HepG2 (cell line): Measurements from ENCODE around the gene ARHGEF12. TPM values are rescaled to one million over a fixed set of nuclear protein-coding genes. Genes with fewer than 3 reads are reported as not detected.

Source experiments
- CEBPB ChIP-seq: IDR thresholded peaks from 2 replicates; pipeline ENCODE4 v1.6.1; 2011; ENCODE audit warnings: low read depth, low read length, improper control_type of control experiment, borderline replicate concordance
- CENPX ChIP-seq: sonication (generic); formaldehyde crosslinking; IDR thresholded peaks from 2 replicates; pipeline ENCODE4 v1.9.0; 2021; ENCODE audit warnings: mild to moderate bottlenecking, missing genetic modification reagents, moderate library complexity
- CHCHD3 ChIP-seq: sonication (generic); formaldehyde crosslinking; IDR thresholded peaks from 2 replicates; pipeline ENCODE4 v1.8.0; 2022; ENCODE audit warnings: mild to moderate bottlenecking, missing genetic modification reagents, moderate library complexity
- FOXC1 ChIP-seq: sonication (generic); formaldehyde crosslinking; IDR thresholded peaks from 2 replicates; pipeline ENCODE4 v1.8.0; 2022; ENCODE audit warnings: mild to moderate bottlenecking, missing genetic modification reagents, borderline replicate concordance
- HNRNPLL ChIP-seq: fragments of 200-400 bp; formaldehyde crosslinking; IDR thresholded peaks from 2 replicates; pipeline ENCODE4 v1.6.1; 2017; ENCODE audit warnings: mild to moderate bottlenecking, low read depth, low read length; ENCODE audit not compliant: poor library complexity, severe bottlenecking
- KDM2A ChIP-seq: sonication (generic); formaldehyde crosslinking; IDR thresholded peaks from 2 replicates; pipeline ENCODE4 v1.4.0; 2020; ENCODE audit warnings: low read depth, missing genetic modification reagents, borderline replicate concordance
- MED13 ChIP-seq: sonication (generic); formaldehyde crosslinking; IDR thresholded peaks from 2 replicates; pipeline ENCODE4 v1.5.0; 2020; ENCODE audit warnings: missing genetic modification reagents
- MYNN ChIP-seq: sonication (generic); formaldehyde crosslinking; IDR thresholded peaks from 2 replicates; pipeline ENCODE4 v1.4.0; 2020; ENCODE audit warnings: mild to moderate bottlenecking, low read depth, missing genetic modification reagents
- RBAK ChIP-seq: sonication (generic); formaldehyde crosslinking; IDR thresholded peaks from 2 replicates; pipeline ENCODE4 v1.5.1; 2020; ENCODE audit warnings: mild to moderate bottlenecking, missing genetic modification reagents
- SMC3 ChIP-seq: IDR thresholded peaks from 2 replicates; pipeline ENCODE4 v1.6.1; 2011; ENCODE audit warnings: low read length, improper control_type of control experiment
- SUZ12 ChIP-seq: fragments of 150-350 bp; IDR thresholded peaks from 2 replicates; pipeline ENCODE4 v1.6.1; 2014; ENCODE audit warnings: low read depth, low read length
- ZBTB21 ChIP-seq: sonication (generic); formaldehyde crosslinking; IDR thresholded peaks from 2 replicates; pipeline ENCODE4 v1.4.0; 2020; ENCODE audit warnings: missing genetic modification reagents
- ZMYM4 ChIP-seq: sonication (generic); formaldehyde crosslinking; IDR thresholded peaks from 2 replicates; pipeline ENCODE4 v1.8.1; 2023; ENCODE audit warnings: mild to moderate bottlenecking, missing genetic modification reagents
- ZNF17 ChIP-seq: sonication (generic); formaldehyde crosslinking; IDR thresholded peaks from 2 replicates; pipeline ENCODE4 v1.5.0; 2020; ENCODE audit warnings: mild to moderate bottlenecking, missing genetic modification reagents
- ZNF180 ChIP-seq: sonication (generic); formaldehyde crosslinking; IDR thresholded peaks from 2 replicates; pipeline ENCODE4 v1.4.0; 2020; ENCODE audit warnings: low read depth, missing genetic modification reagents, borderline replicate concordance
- ZNF3 ChIP-seq: IDR thresholded peaks from 2 replicates; pipeline ENCODE4 v1.7.0; 2017; ENCODE audit warnings: inconsistent platforms
- ZNF619 ChIP-seq: sonication (generic); formaldehyde crosslinking; IDR thresholded peaks from 2 replicates; pipeline ENCODE4 v1.4.0; 2020; ENCODE audit warnings: mild to moderate bottlenecking, missing genetic modification reagents
- ZNF629 ChIP-seq: sonication (generic); formaldehyde crosslinking; conservative IDR thresholded peaks from 2 replicates; pipeline ENCODE4 v1.5.0; 2020; ENCODE audit warnings: missing genetic modification reagents
- ZNF7 ChIP-seq: IDR thresholded peaks from 2 replicates; pipeline ENCODE4 v1.6.1; 2016; ENCODE audit warnings: missing biosample characterization, missing genetic modification reagents
- ZNF777 ChIP-seq: sonication (generic); formaldehyde crosslinking; IDR thresholded peaks from 2 replicates; pipeline ENCODE4 v1.4.0; 2020; ENCODE audit warnings: missing genetic modification reagents
- ZNF781 ChIP-seq: sonication (generic); formaldehyde crosslinking; IDR thresholded peaks from 2 replicates; pipeline ENCODE4 v1.5.1; 2020; ENCODE audit warnings: borderline replicate concordance, mild to moderate bottlenecking, missing genetic modification reagents; ENCODE audit errors: not compliant biosample characterization
- polyA plus RNA-seq, 8 experiments: library from polyadenylated mRNA; depleted of rRNA in 3 of 8; stranded (reverse) in 7 of 8; unstranded in 1 of 8; fragments of >200 nt; fragmentation: Illumina TruSeq in 4 of 8; extraction: Trizol in 4 of 8; gene quantifications; 2 replicates each; pipeline versions ENCODE4 v1.2.1 to v1.2.3, GENCODE V29; 2011 to 2016; ENCODE audit warnings: low read depth in 4 of 8, missing spikeins in 1 of 8, mixed read lengths in 1 of 8; ENCODE audit not compliant: insufficient read depth in 1 of 8
- total RNA-seq, 5 experiments: library from RNA; depleted of rRNA; stranded (reverse); fragments of >200 nt; fragmentation: Illumina TruSeq; extraction: Trizol; gene quantifications; 2 replicates each; pipeline ENCODE4 v1.2.3, GENCODE V29; 2016; ENCODE audit warnings: low read depth in 1 of 5
- TF ChIP-seq, protein P1 (sequence below): sonication (generic); formaldehyde crosslinking; IDR thresholded peaks from 2 replicates; pipeline ENCODE4 v1.5.1; 2020; ENCODE audit warnings: mild to moderate bottlenecking, missing genetic modification reagents, moderate library complexity
- TF ChIP-seq, protein P2 (sequence below): sonication (generic); formaldehyde crosslinking; IDR thresholded peaks from 2 replicates; pipeline ENCODE4 v1.8.1; 2023; ENCODE audit warnings: mild to moderate bottlenecking, moderate library complexity, missing genetic modification reagents
- TF ChIP-seq, protein P3 (sequence below): sonication (generic); formaldehyde crosslinking; IDR thresholded peaks from 2 replicates; pipeline ENCODE4 v1.8.1; 2022; ENCODE audit warnings: low read depth, mild to moderate bottlenecking, missing genetic modification reagents

Gene ARHGEF12
- total and polyA plus RNA-seq, 2 of the 13 experiments (the other 11 are each of a cell fraction or from before 2014, with no cell fraction given) = 17.9 to 54.4 TPM

DNA sequence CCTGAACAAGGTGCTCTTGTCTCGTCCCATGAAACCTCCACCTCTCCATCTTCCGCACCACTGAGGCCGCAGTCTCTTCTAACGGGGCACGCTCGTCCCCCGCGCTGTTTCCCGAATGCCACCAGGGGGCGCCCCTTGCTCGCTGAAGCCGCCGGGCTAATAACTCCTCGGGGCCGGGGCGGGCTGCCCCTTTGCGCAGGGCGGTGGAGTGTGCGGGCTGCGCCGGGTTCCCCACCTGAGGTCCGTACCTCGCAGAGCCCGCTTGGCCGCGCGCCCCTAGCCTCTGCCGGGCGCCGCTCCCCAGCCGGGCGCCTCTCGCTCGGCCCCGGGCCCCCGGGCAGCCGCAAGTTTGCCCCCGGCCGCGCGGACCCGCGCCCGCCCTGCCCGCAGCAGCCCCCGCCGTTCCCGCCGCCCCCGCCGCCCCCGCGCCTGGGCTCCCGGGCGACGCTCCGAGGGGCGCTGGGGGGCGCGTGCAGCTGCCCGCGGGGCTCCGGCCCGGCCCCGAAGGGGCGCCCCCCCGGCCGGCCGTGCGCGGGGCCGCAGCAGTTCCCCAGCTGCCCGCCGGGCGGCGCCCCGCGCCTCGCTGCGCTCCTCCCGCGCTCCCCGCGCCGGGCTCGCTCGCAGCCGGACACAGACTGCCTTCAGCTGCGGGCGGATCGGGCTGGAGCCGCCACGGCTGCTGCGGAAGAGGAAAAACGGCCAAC lies 175.1 kb downstream of the ARHGEF12 start, which contains the start of gene GRIK4 (continued):
- no peak for TF ChIP-seq CEBPB
- TF ChIP-seq, protein P1, sequence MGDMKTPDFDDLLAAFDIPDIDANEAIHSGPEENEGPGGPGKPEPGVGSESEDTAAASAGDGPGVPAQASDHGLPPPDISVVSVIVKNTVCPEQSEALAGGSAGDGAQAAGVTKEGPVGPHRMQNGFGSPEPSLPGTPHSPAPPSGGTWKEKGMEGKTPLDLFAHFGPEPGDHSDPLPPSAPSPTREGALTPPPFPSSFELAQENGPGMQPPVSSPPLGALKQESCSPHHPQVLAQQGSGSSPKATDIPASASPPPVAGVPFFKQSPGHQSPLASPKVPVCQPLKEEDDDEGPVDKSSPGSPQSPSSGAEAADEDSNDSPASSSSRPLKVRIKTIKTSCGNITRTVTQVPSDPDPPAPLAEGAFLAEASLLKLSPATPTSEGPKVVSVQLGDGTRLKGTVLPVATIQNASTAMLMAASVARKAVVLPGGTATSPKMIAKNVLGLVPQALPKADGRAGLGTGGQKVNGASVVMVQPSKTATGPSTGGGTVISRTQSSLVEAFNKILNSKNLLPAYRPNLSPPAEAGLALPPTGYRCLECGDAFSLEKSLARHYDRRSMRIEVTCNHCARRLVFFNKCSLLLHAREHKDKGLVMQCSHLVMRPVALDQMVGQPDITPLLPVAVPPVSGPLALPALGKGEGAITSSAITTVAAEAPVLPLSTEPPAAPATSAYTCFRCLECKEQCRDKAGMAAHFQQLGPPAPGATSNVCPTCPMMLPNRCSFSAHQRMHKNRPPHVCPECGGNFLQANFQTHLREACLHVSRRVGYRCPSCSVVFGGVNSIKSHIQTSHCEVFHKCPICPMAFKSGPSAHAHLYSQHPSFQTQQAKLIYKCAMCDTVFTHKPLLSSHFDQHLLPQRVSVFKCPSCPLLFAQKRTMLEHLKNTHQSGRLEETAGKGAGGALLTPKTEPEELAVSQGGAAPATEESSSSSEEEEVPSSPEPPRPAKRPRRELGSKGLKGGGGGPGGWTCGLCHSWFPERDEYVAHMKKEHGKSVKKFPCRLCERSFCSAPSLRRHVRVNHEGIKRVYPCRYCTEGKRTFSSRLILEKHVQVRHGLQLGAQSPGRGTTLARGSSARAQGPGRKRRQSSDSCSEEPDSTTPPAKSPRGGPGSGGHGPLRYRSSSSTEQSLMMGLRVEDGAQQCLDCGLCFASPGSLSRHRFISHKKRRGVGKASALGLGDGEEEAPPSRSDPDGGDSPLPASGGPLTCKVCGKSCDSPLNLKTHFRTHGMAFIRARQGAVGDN = peak; percentile 54
- TF ChIP-seq ZNF3 (CRISPR knock-in tag) = no peak
- no peak for TF ChIP-seq CHCHD3
- TF ChIP-seq, protein P2, sequence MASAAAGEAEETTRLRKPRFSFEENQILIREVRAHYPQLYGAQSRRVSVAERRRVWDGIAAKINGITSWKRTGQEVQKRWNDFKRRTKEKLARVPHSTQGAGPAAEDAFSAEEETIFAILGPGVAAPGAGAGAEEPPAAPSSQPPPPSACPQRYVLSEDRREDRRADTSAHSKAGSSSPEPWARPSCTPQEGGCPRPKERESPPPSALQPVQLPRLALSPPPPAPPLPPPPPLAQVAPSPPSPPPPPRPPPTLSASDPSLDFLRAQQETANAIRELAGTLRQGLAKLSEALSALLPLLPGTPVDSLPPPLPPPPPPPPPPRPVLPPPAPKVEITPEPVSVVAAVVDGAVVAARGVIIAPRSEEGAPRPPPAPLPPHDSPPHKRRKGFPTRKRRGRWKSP (CRISPR knock-in tag) = peak; percentile 83
- no peak for TF ChIP-seq ZNF629 (CRISPR knock-in tag)
- TF ChIP-seq FOXC1 (CRISPR knock-in tag) = 0 out of 2 replicates have a peak, but pooled peaks have one; percentile 3
- no peak for TF ChIP-seq ZNF781 (CRISPR knock-in tag)
- peak; percentile 85; the same call in 1 of the 2 replicates for TF ChIP-seq KDM2A (CRISPR knock-in tag)
- TF ChIP-seq CENPX (CRISPR knock-in tag) = no peak
- TF ChIP-seq ZBTB21 (CRISPR knock-in tag) = no peak
- no peak for TF ChIP-seq ZNF180 (CRISPR knock-in tag)
- peak; percentile 75; the same call in 1 of the 2 replicates for TF ChIP-seq SMC3
- no peak for TF ChIP-seq ZNF619 (CRISPR knock-in tag)
- no peak for TF ChIP-seq SUZ12
- TF ChIP-seq ZNF17 (CRISPR knock-in tag) = no peak
- no peak for TF ChIP-seq MED13 (CRISPR knock-in tag)
- TF ChIP-seq, protein P3, sequence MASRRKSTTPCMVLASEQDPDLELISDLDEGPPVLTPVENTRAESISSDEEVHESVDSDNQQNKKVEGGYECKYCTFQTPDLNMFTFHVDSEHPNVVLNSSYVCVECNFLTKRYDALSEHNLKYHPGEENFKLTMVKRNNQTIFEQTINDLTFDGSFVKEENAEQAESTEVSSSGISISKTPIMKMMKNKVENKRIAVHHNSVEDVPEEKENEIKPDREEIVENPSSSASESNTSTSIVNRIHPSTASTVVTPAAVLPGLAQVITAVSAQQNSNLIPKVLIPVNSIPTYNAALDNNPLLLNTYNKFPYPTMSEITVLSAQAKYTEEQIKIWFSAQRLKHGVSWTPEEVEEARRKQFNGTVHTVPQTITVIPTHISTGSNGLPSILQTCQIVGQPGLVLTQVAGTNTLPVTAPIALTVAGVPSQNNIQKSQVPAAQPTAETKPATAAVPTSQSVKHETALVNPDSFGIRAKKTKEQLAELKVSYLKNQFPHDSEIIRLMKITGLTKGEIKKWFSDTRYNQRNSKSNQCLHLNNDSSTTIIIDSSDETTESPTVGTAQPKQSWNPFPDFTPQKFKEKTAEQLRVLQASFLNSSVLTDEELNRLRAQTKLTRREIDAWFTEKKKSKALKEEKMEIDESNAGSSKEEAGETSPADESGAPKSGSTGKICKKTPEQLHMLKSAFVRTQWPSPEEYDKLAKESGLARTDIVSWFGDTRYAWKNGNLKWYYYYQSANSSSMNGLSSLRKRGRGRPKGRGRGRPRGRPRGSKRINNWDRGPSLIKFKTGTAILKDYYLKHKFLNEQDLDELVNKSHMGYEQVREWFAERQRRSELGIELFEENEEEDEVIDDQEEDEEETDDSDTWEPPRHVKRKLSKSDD (CRISPR knock-in tag) = no peak
- peak; percentile 44 for TF ChIP-seq HNRNPLL
- TF ChIP-seq ZNF777 = peak; percentile 59
- TF ChIP-seq ZMYM4 = no peak
- TF ChIP-seq MYNN (CRISPR knock-in tag) = no peak
- TF ChIP-seq ZNF7 (CRISPR knock-in tag) = no peak
- no peak for TF ChIP-seq RBAK
